Measurements from ENCODE around the gene MZB1.
"Not testable (repeated sequence)": the region's sequence is repeated elsewhere in the genome, so short reads cannot be mapped to it uniquely, and the experiment has no call there.

MZB1 gene

DNA sequence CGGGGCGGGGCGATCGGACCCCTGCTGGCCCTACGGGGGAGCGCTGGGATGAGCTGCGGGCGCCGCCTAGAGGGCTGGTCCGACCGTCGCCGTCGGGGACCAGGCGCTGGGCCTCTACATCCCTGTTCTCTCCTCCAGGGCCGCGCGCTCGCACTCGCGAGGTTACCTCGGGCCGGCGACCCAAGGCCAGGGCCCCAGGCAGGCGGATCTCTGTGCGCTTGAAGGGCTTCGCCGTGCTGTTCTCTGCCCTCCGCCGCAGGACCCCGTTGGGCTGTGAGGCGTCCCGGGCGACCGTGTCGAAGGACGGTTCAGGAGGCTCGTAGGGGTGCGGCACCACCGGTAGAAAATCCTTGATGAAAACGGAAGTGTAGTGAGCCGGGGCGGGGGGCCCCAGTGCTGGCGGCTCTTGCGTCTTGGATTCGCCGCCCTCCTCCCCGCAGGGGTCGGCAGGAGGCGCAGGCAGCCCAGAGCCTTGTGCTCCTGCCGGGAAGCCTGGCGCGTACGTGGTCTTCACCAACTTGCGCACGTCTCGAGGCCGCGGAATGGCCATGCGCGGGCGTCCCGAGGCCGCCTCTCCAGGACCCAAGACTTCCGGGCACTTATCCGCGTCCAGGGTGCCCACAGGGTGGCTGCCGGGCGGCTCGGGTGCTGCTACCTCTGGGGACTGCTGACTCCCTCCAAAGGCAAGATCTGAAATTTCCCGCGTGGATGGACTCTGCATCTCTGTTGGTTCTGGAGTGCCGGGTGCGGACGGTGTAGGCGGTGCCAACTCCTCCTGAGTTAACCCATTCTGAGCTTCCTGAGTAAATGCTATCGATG lies 3.2 kb upstream of the MZB1 start:
- no peak for DNase-seq (ENCODE audit: low read depth in 2 of 2)

DNA sequence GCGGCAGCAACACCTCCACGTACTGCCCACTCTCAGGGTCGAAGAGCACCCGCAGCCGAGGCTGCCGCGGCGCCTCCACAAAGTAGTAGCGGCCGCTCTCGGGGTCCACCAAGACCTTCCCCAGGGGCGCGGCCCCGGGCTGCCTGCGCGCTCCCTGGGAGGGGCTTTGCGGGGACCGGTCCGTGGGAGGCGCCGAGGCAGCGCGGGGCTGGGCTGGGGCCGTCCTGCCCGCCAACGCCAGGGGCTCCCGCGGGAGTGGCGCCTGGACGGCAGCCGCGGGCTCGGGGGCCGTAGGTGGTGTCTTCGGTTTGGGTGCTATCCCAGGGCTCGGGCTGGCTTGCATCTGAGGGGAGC lies 2.6 kb upstream of the MZB1 start:
- no peak for DNase-seq (ENCODE audit: low read depth in 2 of 2)

DNA sequence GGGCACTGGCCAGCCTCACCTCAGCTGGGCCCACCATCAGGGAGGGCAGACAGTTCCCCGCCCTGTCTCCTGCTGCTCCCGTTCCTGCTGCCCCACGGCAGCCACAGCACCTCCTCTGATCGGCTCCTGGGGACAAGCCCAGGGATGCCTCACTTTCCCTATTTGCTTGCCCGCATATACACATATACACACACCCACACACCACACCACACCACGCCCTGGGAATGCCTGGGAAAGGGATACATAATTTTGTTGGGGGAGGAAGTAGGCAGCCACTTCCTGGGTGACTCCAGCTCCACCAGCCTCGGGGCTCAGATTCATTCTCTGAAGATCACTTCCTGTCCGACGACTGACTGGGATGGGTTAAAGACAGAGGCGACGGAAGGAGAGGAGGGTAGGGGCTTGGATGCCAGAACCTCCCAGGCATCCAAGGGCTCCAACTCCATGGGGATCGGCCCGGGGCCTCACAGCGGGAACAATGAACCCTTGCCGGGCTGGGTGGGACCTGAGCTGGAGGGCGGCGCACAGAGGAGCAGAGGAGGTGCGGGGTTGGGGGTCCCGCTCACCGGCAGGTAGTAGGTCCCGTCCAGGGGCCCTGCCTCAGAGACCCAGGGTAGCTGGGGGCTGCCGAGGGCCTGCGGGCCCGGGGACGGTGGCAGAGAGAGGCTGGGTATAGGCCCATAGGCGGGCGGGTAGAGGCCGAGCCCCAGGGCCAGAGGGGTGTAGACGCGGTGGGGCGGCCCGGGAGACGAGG lies 2.0 kb upstream of the MZB1 start:
- no peak for DNase-seq (ENCODE audit: low read depth in 2 of 2)

DNA sequence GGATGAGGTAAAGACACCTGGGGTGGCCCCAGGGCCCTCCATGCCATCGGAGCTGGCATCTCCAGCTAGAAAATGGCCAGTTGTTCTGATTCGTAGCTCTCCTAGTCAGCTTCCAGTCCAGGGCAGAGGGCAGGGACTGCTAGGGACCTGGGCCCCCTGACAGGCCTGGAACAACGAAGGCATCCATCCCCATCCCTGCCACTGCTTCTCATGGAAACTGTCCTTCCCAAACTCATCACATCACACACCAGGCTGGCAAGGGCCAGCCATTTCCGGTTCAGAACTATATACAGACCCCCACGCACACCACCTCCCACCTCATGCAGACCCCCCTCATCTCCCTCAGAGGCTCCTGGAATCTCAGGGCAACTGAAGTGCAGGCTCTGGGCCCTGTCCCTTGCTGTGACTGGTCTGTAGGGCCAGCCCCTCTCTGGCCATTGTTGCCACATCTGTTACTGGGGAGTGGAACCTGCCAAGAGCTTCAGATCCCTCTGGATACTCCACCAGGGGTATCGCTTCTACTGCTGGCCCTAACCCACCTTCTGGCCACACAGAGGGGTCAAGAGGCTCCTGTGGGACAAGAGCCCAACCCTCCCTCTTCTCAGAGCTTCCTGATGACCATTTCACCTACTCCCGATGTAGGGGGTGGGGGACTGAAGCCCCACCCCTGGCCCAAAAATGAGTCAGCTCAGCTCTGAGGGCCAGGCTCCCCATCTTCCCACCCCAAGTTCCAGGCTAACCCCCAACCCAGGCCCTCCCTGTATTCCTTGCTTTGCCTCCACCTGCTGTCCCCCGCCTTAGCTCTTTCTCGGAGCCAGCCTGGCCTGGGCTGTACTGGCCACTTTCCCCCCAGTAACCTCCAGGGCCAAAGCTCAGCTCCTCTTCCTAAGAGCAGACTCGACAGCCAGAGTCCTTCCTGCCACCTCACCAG lies 1.2 kb upstream of the MZB1 start:
- DNase-seq (ENCODE audit: low read depth in 2 of 2): no peak

DNA sequence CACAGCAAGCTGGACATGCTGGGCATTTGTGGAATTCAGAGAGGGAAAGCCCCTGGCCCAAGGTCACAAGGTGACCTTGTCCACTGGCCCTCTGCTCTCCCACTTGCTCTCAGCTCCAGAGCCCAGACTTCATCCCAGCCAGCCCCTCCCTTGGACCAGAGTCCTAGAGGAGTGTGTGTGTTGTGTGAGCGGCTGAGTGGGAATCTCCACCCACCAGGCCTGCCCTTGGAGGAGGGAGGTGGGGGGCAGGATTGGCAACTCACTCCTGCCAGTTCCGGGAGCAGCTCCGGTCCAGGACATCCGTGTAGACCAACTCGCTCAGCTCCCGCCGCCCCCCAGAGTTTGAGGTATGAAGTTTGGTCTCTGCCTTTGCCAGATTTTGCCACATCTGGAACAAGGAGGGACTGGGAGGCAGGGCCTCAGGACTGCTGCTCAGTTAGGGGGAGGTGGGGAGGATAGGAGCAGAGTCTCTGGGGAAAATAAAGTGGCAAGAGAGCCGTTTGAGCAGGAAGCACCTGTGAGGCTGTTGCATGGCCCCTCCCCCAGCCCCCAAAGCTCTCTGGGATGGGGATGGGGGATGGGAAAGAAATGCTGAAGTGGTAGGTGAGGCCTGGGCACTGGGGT lies 1.4 kb downstream of the MZB1 start:
- DNase-seq (ENCODE audit: low read depth in 2 of 2): no peak

DNA sequence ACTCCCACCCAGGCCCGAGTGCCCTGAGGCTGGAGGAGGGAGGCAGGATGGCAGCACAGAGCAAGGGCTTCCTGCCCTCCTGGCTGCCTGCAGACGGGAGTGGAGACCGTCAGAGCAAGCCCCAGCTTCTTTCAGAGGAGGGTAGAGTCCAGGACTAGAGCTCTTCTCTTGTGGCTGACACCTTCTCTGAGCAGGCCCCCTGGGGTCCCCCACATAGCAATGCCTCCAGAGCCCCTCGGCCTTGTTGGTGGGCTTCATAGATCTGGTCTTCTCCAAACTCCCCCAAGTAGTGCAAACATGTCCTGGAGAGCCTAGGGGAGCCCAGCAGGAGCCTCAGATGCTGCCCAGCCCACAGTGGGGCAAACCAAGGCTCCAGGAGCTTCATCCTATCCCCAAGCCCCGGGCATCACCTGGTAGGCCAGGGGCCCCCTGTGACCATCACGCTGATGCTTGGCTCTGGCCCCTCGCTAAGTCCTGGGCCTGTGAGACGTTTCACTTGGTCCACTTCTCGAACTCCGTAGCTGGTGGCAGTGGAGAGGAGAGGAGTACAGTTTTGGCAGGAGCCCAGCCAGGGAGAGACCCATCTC lies 2.0 kb downstream of the MZB1 start:
- DNase-seq (ENCODE audit: low read depth in 2 of 2): no peak

DNA sequence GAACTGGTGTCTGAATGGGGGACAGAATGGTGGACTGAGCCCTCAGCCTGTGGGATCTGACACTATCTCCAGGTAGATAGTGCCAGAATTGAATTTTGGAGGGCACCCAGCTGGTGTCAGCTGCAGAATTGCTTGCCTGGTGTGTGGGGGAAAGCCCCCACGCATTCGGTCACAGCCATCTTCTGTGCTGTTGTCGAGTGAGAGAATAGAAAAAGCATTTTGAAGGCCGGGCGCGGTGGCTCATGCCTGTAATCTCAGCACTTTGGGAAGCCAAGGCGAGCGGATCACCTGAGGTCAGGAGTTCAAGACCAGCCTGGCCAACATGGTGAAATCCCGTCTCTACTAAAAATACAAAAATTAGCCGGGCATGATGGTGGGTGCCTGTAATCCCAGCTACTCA lies 2.8 kb downstream of the MZB1 start:
- not testable (repeated sequence) for DNase-seq (ENCODE audit: low read depth in 2 of 2)

DNA sequence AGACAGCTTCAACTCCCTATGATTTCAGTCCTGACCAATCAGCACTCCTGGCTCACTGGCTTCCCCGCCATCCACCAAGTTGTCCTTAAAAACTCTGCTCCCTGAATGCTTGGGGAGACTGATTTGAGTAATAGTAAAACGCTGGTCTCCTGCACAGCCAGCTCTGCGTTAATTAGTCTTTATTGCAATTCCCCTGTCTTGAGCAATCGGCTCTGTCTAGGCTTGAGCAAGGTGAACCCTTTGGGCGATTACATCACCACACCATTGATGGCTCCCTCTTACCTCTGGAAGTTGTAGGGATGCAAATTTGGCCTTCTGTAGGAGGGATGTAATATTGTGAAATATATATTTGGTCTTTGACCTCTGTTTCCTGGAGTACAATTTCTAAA lies 3.7 kb downstream of the MZB1 start:
- DNase-seq (ENCODE audit: low read depth in 2 of 2): no peak

DNA sequence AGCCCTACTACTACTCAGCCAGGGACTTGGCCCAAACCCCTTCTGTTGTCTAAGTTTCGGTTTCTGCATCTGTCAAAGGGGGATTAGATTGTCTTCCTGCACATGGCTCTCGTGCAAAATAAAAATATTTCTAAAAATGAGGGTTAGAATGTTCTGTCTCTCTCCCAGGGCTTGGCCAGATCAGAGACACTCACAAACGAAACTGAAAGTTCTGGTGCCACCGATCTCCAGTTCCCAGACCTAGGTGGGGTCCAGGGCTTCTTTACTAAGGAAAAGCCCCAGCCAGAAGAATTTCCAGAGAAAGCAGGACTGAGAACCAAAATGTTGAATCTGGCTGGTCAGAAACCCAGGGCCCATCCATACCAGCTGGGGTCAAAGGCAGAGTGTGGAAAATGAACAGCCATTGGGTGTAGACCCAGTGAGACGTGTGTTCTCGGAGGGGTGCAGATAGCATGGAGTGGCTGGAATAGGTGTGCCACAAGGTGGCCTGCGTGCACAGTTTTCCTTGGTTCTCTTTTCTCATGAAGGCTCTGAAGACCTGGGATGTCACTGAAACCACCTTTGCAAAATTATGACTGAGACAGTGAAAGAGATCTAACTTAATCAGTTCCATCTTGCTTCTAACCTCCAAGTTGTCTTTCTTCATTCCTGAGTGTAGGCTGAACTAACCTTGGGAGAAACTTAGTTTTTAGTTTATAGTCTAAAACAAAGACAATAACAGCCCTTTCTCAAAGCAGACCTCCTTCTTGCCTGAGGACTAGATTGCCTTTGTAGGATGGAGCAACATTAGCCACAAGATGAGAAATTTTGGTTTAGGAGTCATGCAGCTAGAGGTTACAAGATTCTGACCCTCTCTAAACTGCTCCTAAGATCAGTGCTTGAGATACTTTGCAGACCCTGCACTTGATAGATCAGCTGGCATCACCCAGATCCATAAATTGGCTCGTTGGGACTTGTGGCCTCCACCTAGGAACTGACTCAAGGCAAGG lies 4.4 kb downstream of the MZB1 start:
- no peak for DNase-seq (ENCODE audit: low read depth in 2 of 2)

DNA sequence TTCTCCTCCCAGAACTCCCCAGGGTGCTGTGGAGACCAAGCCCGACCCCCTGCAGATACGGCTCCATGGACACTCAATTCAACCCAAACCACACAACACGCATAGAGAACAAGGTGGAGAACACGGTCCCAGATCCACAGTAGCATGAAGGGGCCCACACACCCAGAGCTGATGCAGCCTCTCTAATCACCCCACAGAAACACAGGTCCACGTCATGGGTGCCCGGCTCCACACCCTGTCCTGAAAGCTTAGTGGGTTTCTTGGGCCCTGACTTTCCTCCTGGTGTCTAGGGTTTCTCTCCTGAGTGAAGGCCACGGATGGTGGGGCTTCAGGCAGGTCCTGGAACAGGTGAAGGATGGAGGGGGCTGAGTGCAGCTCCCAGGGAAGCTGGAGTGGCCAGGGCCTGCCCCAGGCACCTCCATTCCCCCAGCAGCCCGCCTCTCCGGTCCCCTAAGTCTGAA lies 5.1 kb downstream of the MZB1 start:
- no peak for DNase-seq (ENCODE audit: low read depth in 2 of 2)

DNA sequence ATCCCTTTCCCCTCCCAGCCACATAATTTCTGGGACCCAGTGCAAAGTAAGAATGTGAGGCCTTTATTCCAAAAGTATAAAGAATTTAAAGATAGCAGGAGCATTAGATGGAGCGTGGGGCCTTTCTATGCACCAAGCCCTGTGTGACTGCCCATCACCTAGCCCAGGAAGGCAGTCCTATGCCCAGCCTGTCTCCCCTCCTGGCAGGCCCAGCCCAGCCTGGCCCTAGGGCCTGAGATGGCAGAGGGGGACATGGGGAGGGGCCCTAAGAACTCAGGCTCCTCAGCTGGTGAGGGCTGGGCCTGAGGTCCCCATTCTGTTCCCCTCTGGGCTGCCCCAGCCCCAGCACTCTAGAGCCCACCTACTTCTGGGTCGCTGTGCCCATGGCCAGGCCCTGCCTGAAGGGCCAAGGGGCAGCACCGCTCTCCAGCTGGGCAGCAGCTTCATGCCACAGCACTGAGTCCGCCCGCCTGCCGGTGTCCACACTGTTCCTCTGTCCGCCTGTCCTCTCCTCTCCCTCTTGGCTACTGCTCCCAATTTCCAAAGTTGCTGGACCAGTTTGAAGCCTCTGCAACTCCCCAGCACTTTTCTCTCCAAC lies 5.6 kb downstream of the MZB1 start:
- DNase-seq (ENCODE audit: low read depth in 2 of 2): no peak

DNA sequence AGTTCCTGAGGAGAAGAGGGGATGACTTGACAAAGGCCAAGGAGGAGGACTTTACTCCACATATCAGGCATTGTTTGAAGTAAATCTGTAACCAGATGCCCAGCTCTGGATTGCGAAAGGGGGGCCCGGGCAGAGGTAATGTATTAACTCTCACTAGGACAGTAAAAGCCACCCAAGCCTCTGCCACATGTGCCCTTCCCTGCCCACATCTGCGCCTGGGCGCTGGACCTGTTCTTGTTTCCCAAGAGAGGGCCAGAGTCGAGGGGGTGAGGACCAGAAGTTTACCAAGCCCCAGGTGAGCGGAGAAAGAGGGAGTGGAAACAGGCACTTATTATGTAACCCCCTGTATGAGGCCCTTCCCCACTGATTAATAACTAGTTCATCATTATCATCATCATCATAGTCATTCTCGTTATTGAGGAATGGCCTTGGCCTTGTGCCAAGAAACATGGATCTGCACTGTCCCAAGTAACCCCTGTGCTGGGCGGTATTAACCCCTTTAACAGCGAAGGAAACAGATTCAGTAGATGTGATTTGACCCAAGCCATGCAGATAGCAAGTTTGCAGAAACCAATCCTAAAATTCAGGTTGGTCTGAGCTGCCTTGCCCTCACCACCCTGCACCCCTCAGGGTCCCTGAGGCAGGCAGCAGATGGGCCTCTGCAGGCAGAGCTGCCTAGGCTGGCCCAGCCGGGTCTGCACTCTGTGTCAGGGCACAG lies 6.3 kb downstream of the MZB1 start, which contains the start of gene SLC23A1:
Gene SLC23A1 (minus strand): TSS at position 23 of the 718 bp plus-strand sequence. CDS start 44 bp downstream, outside the sequence.
- DNase-seq (ENCODE audit: low read depth in 2 of 2): no peak

DNA sequence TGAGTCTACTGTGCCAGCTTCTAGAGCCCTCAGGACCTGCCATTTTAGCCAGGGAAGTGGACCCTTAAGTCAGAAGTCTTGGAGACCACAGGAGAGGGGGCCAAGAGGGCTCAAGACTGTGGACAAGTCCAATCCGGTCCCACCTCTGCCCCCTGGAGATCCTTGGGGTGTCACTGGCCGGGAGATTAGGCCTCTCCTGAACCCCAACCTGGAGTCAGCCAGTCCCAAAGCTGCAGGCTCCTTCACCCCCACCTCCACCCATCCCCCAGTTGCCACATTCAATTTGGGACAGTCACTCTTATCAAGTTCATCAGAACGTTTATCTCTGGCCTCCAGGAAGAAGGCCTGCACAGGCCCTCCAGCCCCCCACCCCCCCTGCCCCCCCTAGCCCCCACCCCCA lies 6.9 kb downstream of the MZB1 start:
- DNase-seq (ENCODE audit: low read depth in 2 of 2): no peak

DNA sequence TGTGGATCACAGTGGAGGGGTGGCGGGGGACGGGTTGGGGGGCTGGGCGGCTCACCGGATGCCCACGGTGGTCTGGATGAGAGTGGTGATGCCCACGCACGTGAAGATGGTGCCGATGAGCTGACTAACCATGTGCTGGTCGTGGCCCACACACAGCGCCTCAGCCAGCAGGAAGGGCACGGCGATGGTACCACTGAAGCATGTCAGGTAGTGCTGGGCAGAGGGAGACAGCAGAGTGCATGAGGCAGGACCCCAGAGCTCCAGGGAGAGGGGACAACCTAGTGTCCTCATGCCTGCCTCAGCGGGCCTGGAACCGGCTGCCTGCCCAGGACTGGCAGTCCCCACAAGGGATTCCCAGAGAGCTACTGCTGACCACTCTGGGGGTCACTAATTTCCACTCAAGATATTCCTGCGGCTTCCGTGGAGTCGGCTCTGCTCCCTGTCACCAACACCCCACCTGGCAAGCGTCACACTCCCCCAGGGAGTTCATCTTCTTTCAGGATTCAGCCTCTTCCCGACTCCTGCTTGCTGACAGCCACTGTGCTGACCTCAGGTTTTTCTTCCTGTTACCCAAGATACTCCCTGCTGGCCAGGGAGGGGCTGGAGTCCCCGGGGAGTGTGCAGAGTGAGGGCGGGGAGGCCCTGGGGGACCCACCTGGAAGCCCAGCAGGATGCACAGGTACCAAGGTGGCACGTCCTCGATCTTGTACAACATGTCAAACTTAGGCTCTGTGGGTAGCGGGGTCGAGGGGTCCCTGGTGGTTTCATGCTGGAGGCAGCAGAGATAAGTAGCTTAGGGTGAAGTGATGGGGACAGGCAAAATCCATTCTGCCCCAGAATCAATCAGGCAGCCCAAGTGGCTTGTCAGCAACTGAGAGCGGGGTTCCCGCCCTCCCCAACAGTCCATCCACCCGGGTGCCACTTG lies 7.6 kb downstream of the MZB1 start:
- no peak for DNase-seq (ENCODE audit: low read depth in 2 of 2)

DNA sequence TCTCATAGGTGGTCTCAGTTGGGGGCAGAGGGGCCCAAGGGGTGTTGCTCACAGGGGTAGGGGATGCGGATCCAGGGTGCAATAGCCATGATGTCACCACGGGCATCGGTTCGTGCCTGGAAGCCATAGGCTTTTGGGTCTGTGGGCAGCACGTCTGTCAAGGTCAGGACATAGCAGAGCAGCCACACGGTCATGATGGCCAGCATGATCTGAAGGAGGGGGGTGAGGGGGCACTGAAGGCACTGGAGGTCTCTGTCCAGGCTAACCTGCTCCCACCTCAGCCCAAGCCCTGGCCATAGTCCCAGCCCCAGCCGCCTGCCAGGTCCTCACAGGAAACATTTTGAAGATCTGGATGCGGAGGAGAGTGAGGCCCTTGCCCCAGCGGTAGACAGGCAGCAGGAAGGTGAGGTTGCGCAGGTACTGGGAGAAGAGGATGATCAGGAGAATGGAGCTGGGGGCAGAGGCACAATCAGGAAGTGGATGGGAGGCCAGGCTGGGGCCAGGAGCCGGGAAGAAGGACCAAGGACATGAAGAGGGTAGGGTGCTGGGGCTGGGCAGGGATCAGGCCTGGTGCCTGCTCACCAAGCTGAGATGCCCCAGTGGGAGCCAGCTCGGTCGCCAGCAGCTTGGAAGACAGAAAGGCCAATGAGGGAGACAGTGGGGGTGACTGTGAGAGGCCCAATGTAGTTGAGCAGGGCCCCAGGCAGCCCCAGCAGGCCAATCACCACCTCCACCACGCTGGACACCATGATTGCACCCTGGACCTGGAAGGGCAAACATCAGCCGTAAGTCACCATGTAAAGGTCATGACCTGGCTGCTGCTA lies 9.9 kb downstream of the MZB1 start:
- DNase-seq (ENCODE audit: low read depth in 2 of 2): no peak

DNA sequence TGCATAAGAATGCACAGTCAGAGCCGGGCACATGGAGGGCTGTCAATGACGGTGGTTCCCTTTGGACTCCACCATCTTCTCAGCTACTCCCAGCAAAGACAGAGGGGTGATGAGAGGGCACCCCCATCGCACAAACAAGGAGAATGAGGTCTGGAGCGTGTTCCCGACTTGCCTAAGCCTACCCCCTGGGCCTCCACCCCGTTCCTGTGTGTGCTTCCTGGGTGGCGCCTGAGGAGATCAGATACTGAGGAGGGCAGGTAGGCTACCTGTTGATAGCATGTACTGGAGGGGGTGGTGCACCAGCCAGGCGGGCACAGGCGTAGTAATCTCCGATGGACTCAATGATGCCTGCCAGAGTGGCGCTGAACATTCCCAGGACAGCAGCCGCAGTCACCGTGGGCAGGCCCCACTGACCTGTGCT lies 10.8 kb downstream of the MZB1 start:
- no peak for DNase-seq (ENCODE audit: low read depth in 2 of 2)
